NCI-H2081 treated with DMSO at 0.1 percent for 48 hours (cell line): Measurements from ENCODE around the gene PGP.
"Not testable (repeated sequence)": the region's sequence is repeated elsewhere in the genome, so short reads cannot be mapped to it uniquely, and the experiment has no call there.

Experiments used
- DNase-seq: peaks from one replicate; lab custom pipeline; 2025; lab: John Stamatoyannopoulos, UW

Gene PGP

GRCh38 chr16:2223221-2223941 is 8.7 kb upstream of the PGP start, which contains the start of gene E4F1:
TSS of gene E4F1 (plus strand) at chr16:2223591. CDS start at chr16:2223614, 23 bp downstream.
- peak; percentile 81 for DNase-seq

GRCh38 chr16:2216330-2216729 is 1.7 kb upstream of the PGP start:
- no peak for DNase-seq

- no peak for DNase-seq
Measured at GRCh38 chr16:2213817-2214718, 572 bp downstream of the PGP start.

- no peak for DNase-seq
Measured at GRCh38 chr16:2212362-2213324, 2.0 kb downstream of the PGP start.

GRCh38 chr16:2211923-2212347 is 2.7 kb downstream of the PGP start:
- no peak for DNase-seq

GRCh38 chr16:2210386-2211365 is 4.0 kb downstream of the PGP start, which contains the start of gene BRICD5:
TSS of gene BRICD5 (minus strand) at chr16:2210863. CDS start at chr16:2210833, 30 bp downstream.
- DNase-seq: no peak

GRCh38 chr16:2210009-2210332 is 4.7 kb downstream of the PGP start:
- no peak for DNase-seq

- DNase-seq: no peak
Measured at GRCh38 chr16:2209258-2210008, 5.2 kb downstream of the PGP start.

GRCh38 chr16:2208772-2209171 is 5.9 kb downstream of the PGP start:
- DNase-seq: no peak

GRCh38 chr16:2208308-2208707 is 6.3 kb downstream of the PGP start:
- no peak for DNase-seq

GRCh38 chr16:2207872-2208271 is 6.8 kb downstream of the PGP start:
- DNase-seq: no peak

- no peak for DNase-seq
Measured at GRCh38 chr16:2206780-2207433, 7.7 kb downstream of the PGP start.

GRCh38 chr16:2206420-2206779 is 8.2 kb downstream of the PGP start:
- DNase-seq: no peak

- no peak for DNase-seq
Measured at GRCh38 chr16:2205967-2206313, 8.7 kb downstream of the PGP start.

GRCh38 chr16:2205104-2205966 is 9.3 kb downstream of the PGP start, which contains the start of gene MLST8:
TSS of gene MLST8 (plus strand) at chr16:2205454. CDS start at chr16:2206086, 632 bp downstream.
- peak; percentile 44 for DNase-seq

- DNase-seq: no peak
Measured at GRCh38 chr16:2204416-2205103, 10.1 kb downstream of the PGP start.

- not testable (repeated sequence) for DNase-seq
Measured at GRCh38 chr16:2203119-2203688, 11.4 kb downstream of the PGP start.

GRCh38 chr16:2200313-2200712 is 14.3 kb downstream of the PGP start:
- DNase-seq: no peak
